HG03196 (cell line): ENCODE data around the gene F10.

Experiments
- ATAC-seq: cut with Tn5 transposase; IDR thresholded peaks from one replicate; pipeline ENCODE4 v1.9.1; 2021; ENCODE audit not compliant: unreplicated experiment

F10 gene

DNA sequence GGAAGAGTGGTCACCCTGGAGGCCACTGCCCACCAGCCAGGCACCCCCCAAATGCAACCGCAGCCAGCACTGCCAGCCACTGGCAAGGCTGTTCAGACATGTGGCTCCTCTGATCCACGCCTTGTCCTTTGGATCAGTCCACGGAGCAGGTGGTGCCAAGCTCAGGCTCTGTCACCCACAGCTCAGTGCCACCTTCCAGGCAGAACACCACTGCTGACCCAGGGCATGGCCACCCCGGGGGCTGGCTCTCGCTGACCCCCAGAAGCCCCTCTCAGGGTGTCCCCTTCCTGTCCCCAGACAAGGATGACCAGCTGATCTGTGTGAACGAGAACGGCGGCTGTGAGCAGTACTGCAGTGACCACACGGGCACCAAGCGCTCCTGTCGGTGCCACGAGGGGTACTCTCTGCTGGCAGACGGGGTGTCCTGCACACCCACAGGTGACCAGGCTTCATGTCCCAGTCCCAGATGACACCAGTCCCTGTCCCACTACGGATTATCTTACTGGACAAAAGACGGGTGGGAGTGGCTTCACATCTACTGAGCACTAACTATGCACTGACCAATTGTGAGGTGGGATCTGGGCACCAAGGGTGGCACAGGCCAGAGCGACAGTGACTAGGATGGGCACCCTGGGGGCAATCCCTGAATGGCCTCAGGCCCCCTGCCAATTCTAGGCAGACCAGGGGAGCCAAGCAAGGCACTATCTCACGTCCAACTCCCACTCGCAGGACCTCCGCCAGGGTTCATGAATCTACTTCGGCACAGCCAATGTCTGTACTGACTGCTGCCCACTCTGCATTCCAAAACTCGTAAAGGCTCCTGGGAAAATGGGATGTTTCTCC, 7.0 kb upstream of the F10 start:
- ATAC-seq: no peak

DNA sequence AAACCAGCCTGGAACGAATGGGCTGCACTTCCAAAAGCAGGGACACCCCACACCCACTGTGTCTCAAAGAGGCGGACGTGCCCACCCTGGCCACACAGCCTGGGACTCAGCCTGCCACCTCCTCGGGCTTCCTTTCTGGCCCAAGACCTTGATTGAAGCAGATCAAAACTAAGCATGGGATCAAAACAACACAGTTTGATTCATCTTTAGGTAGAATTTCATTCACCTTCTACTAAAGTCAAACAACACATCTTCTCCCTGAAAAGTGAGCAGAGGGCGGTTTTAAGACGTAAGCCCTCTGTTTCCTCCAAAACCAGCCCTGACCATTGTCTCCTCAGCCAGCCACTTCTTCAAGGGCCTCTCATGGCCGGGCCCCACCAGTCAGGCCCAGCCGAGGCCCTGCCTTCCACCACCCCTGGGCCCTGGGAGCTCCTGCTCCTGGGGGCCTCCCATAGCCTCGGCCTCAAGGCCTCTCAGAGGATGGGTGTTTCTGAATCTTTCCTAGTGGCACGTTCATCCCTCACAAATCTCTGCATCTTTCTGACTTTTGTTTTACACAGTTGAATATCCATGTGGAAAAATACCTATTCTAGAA, 6.3 kb upstream of the F10 start:
- ATAC-seq: no peak

DNA sequence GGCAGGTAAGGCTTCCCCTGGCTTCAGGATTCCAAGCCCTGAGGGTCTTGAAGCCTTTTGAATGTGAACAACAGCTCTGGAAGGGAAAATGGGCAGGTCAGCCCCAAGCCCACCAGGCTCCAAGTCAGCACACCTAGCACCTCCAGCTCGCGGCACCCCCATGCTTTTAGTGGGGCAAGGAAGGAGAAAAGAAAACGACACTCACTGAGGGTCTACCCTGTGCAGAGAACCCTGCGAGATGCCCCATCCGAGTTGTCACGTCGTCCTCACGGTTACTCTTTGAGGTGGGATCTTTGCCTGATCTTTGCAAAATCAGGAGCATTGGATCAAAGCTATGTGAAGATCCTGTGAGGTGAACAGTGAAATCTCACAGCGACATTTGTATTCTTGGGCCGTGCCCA, 5.7 kb upstream of the F10 start:
- no peak for ATAC-seq

DNA sequence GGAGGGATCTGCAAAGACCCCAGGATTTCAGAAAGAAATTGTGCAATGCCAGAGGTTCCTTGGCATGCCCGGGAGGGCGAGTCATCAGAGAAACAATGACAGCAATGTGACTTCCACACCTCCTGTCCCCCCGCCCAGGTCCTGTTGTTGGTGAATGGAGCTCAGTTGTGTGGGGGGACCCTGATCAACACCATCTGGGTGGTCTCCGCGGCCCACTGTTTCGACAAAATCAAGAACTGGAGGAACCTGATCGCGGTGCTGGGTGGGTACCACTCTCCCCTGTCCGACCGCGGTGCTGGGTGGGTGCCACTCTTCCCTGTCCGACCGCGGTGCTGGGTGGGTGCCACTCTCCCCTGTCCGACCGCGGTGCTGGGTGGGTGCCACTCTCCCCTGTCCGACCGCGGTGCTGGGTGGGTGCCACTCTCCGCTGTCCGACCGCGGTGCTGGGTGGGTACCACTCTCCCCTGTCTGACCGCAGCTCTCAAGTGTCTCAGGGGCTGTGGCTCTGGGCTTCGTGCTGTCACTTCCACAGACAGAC, 5.2 kb upstream of the F10 start:
- no peak for ATAC-seq

DNA sequence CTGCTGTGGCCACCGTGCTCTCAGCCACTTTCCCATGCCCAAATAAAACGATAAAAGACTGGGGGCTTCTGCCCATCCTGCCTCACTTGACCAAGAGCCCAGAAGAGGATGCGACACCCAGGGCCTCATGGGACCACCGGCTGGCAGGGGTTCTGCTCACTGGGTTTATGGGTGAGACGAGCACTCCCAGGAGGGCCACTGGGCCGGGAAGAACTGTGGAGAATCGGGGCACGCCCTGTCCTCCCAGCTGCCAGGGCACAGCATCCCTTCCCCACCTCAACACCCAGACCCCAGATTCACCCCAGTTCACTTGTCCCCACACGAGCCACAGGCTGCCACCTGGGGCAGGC, 4.7 kb upstream of the F10 start:
- ATAC-seq: no peak

DNA sequence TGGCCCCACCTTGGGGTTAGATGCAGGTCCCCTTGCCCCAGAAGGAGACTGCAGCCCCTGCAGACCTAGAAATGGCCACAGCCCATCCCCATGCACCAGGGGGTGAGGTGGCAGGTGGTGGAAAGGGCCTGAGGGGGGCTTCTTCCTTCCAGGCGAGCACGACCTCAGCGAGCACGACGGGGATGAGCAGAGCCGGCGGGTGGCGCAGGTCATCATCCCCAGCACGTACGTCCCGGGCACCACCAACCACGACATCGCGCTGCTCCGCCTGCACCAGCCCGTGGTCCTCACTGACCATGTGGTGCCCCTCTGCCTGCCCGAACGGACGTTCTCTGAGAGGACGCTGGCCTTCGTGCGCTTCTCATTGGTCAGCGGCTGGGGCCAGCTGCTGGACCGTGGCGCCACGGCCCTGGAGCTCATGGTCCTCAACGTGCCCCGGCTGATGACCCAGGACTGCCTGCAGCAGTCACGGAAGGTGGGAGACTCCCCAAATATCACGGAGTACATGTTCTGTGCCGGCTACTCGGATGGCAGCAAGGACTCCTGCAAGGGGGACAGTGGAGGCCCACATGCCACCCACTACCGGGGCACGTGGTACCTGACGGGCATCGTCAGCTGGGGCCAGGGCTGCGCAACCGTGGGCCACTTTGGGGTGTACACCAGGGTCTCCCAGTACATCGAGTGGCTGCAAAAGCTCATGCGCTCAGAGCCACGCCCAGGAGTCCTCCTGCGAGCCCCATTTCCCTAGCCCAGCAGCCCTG, 4.2 kb upstream of the F10 start:
- ATAC-seq: no peak

DNA sequence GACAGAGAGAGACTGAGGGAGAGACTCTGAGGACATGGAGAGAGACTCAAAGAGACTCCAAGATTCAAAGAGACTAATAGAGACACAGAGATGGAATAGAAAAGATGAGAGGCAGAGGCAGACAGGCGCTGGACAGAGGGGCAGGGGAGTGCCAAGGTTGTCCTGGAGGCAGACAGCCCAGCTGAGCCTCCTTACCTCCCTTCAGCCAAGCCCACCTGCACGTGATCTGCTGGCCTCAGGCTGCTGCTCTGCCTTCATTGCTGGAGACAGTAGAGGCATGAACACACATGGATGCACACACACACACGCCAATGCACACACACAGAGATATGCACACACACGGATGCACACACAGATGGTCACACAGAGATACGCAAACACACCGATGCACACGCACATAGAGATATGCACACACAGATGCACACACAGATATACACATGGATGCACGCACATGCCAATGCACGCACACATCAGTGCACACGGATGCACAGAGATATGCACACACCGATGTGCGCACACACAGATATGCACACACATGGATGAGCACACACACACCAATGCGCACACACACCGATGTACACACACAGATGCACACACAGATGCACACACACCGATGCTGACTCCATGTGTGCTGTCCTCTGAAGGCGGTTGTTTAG, 3.3 kb upstream of the F10 start:
- ATAC-seq: no peak

DNA sequence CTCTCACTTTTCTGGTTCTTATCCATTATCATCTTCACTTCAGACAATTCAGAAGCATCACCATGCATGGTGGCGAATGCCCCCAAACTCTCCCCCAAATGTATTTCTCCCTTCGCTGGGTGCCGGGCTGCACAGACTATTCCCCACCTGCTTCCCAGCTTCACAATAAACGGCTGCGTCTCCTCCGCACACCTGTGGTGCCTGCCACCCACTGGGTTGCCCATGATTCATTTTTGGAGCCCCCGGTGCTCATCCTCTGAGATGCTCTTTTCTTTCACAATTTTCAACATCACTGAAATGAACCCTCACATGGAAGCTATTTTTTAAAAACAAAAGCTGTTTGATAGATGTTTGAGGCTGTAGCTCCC, 2.8 kb upstream of the F10 start:
- ATAC-seq: no peak

DNA sequence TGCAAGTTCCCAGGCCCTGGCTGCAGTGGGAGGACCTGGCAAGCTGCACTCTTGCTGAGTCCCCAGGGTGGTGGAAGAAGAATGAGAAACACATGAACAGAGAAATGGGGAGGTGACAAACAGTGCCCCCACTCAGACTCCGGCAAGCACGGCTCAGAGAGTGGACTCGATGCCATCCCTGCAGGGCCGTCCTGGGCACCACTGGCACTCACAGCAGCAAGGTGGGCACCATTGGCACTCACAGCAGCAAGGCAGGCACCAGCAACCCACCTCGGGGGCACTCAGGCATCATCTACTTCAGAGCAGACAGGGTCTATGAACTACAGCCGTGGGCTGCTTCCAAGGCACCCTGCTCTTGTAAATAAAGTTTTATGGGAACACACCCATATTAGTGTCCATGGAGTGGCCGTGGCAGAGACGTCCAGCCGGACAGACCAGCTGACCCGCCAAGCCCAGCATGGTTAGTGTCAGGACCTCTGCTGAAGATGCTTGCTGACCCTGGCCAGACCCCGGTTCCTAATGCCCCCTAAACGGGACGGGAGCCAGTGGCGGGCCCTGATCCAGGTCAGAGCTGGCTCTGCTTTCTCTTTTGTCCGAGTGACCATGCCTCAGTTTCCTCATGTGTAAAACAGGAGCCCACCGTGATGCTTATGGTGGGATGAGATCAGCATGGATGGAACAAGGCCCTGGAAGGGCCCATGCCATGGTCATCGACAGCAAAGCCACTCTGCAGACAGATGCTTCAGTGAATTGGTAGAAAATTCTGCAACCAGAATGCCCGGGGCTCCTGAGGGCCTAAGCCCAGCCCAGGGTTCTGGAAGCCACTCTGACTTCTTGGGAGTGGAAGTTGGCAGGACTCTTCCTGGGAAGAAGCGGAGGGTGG, 2.1 kb upstream of the F10 start:
- no peak for ATAC-seq

DNA sequence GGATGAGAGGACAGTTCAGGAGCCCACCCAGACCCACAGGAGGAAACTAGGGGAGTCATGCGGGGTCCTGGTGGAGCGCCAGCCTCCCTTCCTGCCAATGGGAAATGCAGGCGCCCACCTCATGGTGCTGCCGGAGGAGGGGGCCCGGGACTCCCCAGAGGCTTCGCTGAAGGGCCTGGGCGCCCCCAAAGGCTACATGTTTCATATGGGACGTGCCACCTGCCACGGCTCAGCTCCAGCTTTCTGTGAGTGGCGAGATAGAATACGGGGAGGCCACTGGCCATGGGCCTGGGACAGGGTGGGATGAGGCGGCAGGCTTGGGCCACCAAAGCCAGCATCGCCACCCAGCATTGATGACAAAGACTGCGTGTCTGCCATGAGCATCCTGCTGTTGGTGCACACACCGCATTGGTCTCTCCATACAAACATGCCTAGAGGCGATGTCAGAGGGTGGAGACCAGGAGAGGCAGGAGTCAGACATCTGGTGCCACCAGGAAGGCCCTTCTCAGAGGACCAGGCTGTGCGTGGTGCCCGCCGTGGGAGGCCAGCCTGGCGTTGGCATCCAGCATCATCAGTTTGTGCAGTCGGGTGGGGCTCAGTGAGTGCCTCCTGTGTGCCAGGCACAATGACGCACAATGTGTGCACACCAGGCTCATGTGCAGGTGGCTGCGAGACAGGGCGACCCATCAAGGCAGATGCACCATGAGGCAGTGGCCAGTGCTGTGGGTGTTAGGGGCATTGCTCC, 1.2 kb upstream of the F10 start:
- ATAC-seq: no peak

DNA sequence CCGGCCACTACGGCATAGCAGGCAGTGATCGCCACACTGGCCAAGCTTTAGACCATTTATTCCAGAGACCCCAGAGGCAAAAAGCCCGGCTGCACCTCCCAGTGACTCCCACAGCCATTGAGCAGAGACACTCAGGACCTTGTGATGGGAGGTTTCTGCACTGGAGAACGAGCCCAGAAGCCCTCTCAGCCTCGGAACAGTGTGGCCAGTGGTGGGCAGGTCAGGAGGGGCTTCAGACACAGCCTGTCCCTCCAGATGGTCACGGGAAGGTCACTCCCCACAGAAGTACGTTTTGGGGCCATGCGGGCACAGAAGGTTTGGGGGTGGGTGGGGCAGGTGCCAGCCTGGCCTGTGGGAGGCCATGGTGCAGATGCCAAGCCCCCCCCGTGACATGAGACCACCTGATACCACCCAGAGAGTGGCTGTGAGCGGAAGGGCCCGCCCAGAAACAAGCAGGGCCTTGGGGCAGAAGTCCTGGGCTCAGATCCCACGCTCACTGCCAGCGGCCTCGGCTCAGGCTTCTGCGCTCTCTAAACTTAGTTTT, 599 bp upstream of the F10 start:
- ATAC-seq: no peak

DNA sequence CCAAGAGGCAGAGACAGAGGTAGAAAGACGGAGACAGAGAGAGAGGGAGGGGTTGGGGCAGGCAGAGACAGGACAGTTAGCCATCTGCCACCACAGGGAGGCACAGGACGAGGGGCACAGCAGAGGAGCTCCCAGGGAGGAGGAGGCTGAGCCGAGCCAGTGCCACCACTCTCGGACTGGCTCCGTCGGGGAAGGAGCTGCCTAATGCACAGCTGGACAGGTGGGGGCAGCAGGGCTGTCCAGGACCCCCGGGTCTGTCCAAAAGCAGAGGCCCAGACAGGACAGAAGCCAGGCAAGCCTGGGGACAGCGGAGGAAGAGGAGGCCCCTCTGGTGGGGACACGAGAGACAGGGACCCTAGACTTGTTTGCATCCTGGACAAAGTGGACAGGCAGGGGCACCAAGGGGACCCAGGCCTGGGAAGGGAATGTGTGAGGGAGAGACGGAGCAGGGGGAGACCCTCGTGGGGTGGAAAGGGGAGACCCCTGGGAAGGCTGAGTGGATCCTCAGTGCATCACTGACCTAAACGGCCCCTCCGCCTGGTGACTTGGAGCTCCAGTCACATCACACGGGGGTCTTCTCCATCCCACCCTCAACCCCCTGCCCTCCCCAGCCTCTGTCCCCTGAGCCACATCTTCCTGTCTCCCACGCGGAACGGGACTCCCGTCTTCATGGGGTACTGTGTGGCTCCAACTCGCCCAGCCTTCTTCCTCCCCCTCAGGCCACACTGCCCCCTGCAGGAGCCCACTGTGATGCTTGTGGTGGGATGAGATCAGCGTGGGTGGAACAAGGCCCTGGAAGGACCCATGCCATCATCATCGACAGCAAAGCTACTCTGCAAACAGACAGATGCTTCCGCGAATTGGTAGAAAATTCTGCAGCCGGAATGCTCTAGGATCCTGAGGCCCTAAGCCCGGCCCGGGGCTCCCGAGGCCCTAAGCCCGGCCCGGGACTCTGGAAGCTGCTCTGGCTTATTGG, 915 bp downstream of the F10 start:
- no peak for ATAC-seq

DNA sequence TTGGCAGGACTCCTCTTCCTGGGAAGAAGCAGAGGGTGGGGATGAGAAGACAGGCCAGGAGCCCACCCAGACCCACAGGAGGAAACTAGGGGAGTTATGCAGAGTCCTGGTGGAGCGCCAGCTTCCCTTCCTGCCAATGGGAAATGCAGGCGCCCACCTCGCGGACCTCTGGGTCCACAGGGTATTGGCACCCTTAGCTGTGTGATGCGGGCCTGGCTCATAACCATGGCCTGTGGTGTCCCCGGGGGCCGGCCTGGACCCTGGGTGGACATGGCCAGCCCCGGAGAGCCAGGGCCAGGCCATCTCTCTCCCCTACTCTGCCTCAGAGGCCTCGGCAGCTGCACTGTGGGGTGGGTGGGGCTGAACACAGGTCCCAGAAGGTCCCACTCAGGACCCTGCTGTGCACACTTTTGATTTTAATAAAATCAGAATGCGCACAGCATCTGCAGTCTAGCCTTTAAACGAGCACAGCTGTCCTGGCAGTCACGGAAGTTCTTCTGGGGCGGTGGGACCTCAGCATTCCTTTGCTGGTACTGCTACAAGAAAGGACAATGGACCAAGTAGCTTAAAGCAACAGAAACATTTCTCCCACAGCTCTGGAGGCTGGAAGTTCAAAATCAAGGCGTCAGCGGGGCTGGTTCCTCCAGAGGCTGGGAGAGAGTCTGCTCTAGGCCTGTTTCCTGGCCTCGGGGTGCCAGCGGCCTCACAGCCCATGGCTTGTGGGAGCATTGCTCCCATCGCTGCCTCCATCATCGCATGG, 1.8 kb downstream of the F10 start:
- ATAC-seq: no peak

DNA sequence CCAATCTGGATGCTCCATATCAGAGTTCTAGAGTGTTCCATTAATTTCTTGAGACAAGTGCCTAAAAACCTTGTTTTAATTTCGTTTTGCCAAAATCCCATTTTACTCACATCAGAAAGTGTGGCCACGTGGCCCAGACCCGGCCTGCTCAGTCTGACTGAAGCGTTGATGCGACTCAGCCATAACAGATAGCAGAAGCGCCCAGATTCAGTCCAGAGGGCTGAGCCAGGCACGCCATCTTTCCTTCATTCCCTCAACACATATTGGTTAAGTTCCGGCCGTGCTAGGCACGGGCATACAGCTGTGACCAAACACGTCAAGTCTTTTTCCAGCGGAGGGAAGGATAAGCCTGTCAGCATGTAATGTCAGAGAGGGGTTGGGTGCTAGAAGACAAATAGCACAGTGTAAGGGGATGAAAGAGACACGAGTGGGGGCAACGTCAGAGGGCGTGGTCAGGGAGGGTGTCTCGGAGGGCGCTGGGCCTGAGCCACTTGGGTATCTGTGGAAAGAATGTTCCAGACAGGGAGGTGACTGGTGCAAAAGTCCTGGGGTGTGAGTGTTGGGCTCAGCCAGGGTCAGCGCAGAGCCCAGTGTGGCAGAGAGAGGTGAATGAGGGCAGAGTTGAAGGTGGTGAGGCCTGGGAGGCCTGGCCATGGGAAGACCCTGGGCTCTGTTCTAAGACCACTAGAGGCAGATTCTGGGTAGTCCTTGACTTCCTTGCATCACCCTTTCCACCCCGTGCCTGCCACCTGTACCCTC, 3.1 kb downstream of the F10 start:
- no peak for ATAC-seq

DNA sequence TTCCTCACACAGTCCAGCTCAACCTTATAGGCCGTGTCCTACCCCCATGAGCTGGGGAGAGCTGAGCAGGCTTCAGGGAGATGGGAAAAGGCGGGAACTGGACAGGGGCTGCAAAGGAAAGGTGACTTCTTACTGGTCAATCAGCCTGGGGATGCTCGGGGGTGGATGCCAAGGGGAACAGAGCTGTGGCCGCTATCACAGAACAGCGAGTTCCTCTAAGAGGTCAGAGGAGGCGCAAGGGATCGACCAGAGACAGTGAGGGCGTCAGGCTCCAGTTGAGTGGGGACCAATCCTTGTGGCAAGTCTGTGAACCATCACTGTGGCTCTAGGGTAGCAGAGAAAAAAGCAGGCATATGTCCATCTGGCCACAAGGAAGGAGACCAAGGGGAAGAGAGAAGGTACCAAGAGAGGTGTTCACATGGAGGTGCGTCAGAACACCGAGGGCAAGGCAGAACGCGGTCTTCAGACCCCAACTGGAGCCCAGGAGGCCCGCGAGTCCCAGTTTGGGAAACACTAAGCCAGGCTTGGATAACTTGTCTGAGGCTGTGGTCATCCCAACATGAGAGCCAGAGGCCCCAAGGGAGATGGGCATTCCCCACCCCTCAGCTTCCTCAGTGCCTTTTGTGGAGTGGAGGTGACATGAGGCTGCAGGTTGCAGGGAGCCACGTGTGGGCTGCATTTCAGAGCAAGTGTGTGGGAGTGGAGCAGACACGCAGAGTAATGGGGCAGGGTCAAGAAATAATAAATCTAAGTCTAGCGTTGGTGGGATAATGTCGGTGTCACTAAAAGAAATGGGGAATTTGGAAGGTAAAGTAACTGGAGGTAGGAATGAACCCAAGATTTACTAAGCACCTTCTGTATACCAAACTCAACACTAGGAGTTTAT, 3.9 kb downstream of the F10 start:
- no peak for ATAC-seq

DNA sequence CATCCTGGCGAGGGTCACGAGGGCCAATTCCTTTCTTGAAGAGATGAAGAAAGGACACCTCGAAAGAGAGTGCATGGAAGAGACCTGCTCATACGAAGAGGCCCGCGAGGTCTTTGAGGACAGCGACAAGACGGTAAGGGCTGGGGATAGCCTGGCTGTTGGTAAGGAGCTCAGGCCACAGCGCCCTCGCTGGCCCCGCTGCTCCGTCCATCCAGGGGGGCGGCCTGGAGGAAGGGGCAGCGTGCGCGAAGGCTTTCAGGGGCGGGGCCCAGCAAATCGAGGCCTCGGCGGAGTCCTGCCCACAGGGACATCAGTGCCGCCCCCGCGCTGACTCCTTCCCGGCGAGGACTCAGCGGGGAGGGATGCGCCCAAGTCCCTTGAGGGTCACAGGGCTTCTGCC, 6.9 kb downstream of the F10 start:
- ATAC-seq: no peak
